ACHN (cell line): Measurements from ENCODE around the gene SAT1.
"Not testable (repeated sequence)": the region's sequence is repeated elsewhere in the genome, so short reads cannot be mapped to it uniquely, and the experiment has no call there.

ENCODE experiments used
- DNase-seq: peaks from one replicate; pipeline ENCODE4 v3.0.0-alpha.2; 2015
- in situ Hi-C: cut with HindIII; loops from 2 replicates; pipeline ENCODE4 v1.10.0; 2017; ENCODE audit warnings: low sequenced_read_pairs, low pct_ligation_motif_present, low pct_unique_long_range_greater_than_20kb

Gene SAT1

GRCh38 chrX:23770142-23770541 lies 12.8 kb upstream of the SAT1 start:
- no peak for DNase-seq
- in situ Hi-C loops: no loop called here

GRCh38 chrX:23771086-23771485 lies 11.9 kb upstream of the SAT1 start:
- in situ Hi-C loops, DNase-seq: not testable (repeated sequence)

GRCh38 chrX:23773601-23774175 lies 9.3 kb upstream of the SAT1 start:
- no peak for DNase-seq
- in situ Hi-C loops: no loop called here

GRCh38 chrX:23776363-23776762 lies 6.6 kb upstream of the SAT1 start:
- no peak for DNase-seq
- in situ Hi-C loops: no loop called here

- in situ Hi-C loops: no loop called here
- no peak for DNase-seq
Observed at GRCh38 chrX:23779025-23779424, 3.9 kb upstream of the SAT1 start.

GRCh38 chrX:23782455-23782854 lies 518 bp upstream of the SAT1 start:
- no peak for DNase-seq
- in situ Hi-C loops: no loop called here

- no peak for DNase-seq
- in situ Hi-C loops: no loop called here
Observed at GRCh38 chrX:23783589-23784469, 856 bp downstream of the SAT1 start.

- in situ Hi-C loops: no loop called here
- no peak for DNase-seq
Observed at GRCh38 chrX:23784470-23785331, 1.7 kb downstream of the SAT1 start.

- in situ Hi-C loops: no loop called here
- DNase-seq: no peak
Observed at GRCh38 chrX:23785580-23785979, 2.6 kb downstream of the SAT1 start.

- in situ Hi-C loops: no loop called here
- DNase-seq: no peak
Observed at GRCh38 chrX:23786268-23786815, 3.4 kb downstream of the SAT1 start.

- no peak for DNase-seq
- in situ Hi-C loops: no loop called here
Observed at GRCh38 chrX:23787745-23788118, 4.8 kb downstream of the SAT1 start.

GRCh38 chrX:23788521-23788920 lies 5.5 kb downstream of the SAT1 start:
- DNase-seq: no peak
- in situ Hi-C loops: no loop called here

GRCh38 chrX:23788946-23789345 lies 6.0 kb downstream of the SAT1 start:
- in situ Hi-C loops: no loop called here
- DNase-seq: no peak

GRCh38 chrX:23789386-23790154 lies 6.6 kb downstream of the SAT1 start:
- in situ Hi-C loops: no loop called here
- DNase-seq: no peak

- in situ Hi-C loops: no loop called here
- no peak for DNase-seq
Observed at GRCh38 chrX:23790155-23790497, 7.2 kb downstream of the SAT1 start.

- in situ Hi-C loops: no loop called here
- DNase-seq: no peak
Observed at GRCh38 chrX:23792861-23793553, 10.0 kb downstream of the SAT1 start.

GRCh38 chrX:23795221-23795620 lies 12.2 kb downstream of the SAT1 start:
- in situ Hi-C loops: no loop called here
- DNase-seq: no peak
